Astrocyte of the hippocampus (primary cell): ENCODE measurements around the gene ANAPC1.
"Not testable (repeated sequence)": the region's sequence is repeated elsewhere in the genome, so short reads cannot be mapped to it uniquely, and the experiment has no call there.

Experiments
- DNase-seq: peaks from one replicate; pipeline ENCODE4 v3.0.0; 2011; ENCODE audit warnings: low read depth, low spot score

ANAPC1 gene

DNA sequence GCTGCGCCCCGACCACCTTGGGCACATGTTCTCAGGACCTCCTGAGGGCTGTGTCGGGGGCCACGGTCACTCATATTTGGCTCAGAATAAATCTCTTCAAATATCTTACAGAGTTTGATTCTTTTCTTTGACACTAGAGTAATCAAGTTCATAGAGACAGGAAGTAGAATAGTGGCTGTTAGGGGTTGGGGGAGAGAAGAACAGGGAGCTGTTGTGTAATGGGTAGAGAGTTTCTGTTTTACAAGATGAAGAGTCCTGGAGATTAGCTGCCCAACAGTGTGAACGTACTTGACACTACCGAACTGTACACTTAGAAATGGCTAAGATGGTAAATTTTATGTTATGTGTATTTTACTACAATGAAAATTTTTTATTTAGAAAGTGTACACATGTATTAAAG, 148.6 kb downstream of the ANAPC1 start:
- DNase-seq, result not testable (repeated sequence)

DNA sequence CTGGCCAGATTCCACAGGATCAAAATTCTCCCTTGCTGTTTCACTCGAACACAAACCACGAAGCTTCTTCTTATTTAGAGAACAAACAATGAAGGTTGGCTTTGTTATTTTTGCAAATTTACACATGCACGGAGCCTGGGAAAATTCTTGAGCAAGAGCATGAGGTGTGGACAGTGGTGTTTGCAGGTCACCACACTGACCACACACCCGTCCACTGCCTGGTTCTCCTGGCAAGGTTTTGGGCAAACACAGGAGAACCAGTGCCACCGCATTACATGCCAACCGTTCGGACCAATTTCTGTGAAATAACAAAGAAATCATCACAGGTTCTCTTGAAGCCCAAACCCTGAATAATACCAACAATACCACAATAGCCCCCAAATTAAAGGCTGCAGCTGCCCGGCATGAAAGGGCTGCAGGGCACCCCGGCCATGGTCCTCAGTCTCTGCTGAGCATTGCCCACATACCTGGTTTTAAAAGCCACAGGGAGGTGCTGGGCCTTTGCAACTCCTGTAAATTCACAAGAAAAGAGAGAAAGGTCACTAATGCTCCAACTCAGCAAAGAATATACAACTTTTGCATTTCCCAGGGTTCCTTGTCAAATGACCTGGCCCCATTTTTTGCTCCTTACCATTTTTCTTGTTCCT, 154.1 kb downstream of the ANAPC1 start:
- DNase-seq, result not testable (repeated sequence)

GRCh38 chr2:111727611-111728110, 156.3 kb downstream of the ANAPC1 start:
- not testable (repeated sequence) for DNase-seq

DNA sequence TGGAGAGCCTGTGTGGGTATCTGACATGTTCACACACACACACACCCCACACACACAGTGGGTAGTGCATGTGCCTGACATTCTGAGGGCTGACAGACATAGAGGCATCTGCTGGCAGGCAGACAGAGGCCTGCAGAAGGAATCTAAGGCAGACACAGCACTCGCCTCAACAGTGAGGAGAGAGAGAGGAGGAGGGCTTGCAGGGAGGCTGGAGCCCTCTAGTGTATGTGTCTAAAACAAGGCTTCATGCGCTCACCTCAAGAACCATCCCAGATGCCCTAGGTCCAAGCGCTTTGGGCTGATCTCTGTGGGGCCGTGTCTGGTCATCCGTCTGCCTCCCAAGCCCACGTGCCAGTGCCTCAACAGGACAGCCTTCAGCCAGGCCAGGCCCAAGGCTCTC, 158.3 kb downstream of the ANAPC1 start:
- DNase-seq, result peak; percentile 40

GRCh38 chr2:111719610-111720009, 164.4 kb downstream of the ANAPC1 start:
- DNase-seq, result not testable (repeated sequence)
